ENCODE measurements around the gene ARL5C.
"Not testable (repeated sequence)": the region's sequence is repeated elsewhere in the genome, so short reads cannot be mapped to it uniquely, and the experiment has no call there.

The ARL5C gene

DNA sequence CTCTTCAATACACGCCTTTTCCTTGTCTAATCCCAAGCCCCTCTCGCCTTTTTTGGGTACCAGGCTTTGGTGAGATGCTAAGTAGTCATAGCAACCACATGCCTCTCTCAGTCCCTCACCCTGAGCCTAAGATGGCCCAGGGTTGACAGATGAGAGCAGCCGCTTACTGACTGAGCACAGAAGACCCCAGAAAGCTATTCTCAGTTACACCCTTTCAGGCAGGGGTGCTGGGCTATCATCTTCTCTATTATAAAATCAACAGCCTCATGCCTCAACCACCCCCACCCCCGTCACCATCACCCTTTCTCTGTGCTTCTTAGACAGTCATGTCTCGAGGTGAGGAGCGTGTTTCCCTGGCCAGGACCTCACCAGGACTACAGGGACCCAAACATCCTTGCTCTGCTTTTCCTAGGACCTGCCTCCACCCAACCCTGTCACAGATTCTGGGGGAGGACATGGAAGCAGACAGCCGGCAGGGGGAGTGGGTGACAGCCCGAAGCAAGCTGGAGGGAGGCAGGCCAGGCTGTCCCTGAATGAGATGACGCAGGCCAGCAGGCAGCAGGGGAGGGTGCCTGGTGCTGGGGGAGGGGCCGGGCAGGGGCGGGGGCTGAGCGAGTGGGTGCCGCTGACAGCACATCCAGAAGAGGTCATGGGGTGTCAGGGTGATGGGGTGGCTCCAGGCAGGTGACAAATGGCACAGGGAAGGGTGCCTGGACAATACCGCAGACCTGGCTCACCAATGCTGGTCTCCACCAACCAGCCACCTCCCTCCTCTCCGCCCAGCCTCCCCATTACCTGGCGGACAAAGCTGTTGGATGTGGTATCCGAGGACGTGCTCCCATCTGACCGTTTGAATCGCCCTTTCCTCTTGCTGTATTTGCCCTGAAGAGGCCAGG, 28.4 kb upstream of the ARL5C start:
- no peak for DNase-seq

DNA sequence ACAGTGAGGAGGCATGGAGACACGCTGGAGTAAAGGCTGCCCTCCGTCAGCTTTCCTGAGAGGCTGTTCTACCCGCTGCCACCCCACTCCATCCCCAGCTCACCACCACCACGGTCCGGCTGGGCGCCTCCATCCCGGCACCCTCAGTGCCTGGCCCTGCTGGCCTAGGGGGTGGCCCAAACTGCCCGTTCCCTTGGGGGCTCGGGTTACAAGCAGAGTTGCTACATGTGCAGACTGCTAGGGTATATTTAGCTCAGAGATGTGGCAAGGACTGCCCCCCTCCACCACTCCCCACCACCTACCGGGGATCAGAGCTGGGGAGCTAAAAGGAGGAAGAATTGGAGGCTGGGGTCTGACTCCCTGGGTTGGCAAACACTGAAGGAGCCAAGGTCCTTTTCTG, 27.4 kb upstream of the ARL5C start:
- no peak for DNase-seq

DNA sequence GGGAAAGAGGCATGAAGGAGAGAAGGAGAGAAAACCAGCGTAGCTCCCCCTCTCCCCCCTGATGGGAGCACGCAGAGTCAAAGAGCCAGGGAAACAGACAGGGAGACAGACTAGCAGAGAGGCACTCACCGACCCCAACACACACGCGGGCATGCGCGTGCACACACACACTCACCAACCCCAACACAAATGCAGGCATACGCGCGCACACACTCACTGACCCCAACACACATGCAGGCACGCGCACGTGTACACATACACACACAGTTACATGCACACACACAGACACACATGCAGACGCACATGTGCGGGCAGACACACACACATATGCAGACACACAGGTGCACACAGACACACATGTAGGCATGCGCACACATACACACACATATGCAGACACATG, 26.9 kb upstream of the ARL5C start:
- no peak for DNase-seq

DNA sequence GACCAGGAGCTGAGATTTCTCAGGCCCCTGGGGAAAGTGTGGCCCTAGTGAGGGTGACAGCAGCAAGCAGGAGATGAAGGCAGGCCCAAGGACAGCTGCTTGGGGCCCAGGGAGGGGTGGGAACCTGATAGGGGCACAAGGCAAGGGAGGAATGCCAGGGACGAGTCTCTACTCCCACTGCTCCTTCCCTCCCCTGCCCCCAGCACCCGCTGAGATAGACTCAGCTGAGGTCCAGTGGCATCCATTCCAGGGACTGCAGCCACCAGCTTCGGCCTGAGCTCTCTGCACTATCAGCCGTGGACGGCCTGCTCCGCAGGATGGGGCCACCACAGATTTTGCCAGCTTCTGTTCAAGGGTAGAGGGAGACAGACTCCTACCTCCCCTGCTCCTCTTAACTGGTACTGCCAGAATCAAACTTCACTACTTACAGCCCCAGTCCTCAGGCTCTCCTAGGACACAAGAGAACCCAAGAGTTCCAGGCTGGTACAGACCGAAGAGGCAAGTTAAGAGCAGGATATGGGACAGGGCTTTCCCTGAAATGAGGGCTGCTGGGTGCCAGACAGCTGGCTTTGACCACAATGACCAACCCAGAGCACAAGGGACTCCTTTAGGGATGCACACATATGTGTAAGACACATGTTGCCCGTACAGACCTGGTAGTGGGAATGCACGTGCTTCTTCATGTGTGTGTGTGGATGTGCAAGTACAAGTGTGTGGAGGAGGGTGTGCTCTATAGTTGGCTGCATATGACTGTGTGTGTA, 26.0 kb upstream of the ARL5C start:
- DNase-seq: no peak

DNA sequence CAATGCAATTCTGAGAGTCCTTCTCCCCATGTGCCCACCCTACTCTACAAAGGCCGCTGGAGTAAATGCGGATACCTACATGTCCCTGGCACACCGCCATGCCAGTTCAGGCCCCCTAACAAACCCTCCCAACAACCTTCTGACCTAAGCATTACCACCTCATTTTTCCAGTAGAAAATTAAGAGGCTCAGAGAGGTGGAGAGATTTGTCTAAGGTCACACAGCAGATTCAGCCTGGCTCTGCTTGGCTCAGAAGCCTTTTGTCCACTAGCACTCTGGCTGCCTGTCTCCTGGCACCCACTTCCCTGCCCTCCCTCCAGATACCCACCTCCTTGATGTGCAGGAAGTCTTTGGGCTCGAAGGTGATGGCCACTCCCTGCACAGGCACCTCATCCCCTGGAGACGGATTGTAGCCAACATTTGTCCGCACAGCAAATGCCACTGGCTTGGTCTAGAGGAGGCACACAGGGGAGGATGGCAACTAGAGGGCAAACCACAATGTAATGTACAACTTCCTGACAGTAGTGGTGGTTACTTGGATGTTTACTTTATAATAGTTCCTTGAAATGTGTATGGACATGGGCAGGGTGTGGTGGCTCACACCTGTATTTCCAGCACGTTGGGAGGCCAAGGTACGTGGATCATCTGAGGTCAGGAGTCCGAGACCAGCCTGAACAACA, 21.3 kb upstream of the ARL5C start:
- no peak for DNase-seq

DNA sequence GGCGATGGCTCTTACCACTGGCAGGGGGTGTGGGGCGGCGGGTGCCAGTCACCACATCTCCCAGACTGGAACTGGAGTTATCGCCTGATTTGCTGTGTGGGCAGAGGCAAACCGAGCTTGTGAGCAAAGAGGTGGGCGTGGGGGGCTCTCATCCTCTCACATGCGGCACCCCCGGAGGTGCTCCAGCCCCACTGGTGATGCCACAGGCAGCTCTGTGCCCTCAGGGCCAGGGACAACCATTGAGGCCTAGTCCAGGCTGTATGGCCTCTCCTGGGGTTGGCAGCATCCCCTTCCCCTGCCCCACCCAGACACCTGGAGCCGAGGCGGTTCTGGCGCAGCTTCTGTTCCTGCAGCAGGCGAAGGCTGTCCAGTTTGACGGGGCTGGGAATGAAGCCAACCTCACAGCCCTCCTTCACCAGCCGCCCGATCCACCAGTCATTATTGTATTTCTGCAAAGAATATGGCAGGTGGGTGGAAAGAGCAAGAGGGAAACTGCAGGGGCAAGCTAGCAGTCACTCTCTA, 20.6 kb upstream of the ARL5C start:
- no peak for DNase-seq

DNA sequence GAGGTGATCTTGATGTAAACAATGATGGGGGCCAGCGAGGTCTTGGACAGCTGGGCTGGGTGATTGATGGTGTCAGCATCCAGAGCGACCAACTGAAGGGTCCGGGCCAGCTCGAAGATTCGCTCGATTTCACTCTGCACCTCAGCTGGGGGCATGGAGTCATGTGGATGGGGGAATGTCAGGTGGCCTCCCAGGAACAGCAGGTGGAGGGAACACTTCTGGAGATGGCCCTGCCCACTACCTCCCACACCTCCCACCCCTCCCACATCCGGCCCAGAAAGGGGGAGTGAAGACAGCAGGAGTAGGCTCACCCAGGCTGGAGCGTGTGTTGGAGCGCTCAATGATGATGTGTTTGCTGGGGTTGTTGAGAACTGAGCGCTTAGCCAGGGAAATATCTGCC, 17.8 kb upstream of the ARL5C start:
- no peak for DNase-seq

DNA sequence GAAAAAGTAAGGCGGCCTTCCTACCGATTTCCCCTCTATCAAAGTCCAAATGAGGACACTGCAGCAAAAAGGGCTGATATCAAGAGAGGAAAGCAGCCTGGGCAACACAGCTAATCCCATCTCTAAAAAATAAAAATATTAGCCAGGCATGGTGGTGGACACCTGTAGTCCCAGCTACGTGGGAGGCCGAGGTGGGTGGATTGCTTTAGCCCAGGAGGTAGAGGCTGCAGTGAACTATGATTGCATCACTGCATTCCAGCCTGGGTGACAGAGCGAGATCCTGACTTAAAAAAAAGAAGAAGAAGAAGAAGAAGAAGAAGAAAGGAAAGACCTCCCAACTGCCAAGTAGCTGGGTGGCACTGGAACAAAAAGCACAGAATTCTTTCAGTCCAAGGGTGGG, 17.1 kb upstream of the ARL5C start:
- DNase-seq: no peak

DNA sequence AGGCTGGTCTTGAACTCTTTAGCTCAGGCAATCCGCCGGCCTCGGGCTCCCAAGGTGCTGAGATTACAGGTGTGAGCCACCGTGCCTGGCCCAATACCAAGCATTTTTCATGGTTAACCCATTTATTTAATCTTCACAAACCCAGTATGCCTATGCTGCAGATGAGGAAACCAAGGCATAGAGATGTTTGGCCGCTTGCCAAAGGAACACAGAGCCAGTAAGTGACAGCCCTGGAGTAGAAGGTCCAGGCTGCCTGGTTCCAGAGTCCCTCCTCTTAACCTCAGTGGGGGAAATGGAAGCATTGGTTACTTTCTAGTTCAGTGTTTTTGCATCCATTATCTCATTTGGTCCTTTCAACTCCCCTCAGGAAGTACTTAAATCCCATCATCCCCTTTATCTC, 15.3 kb upstream of the ARL5C start:
- DNase-seq: no peak

DNA sequence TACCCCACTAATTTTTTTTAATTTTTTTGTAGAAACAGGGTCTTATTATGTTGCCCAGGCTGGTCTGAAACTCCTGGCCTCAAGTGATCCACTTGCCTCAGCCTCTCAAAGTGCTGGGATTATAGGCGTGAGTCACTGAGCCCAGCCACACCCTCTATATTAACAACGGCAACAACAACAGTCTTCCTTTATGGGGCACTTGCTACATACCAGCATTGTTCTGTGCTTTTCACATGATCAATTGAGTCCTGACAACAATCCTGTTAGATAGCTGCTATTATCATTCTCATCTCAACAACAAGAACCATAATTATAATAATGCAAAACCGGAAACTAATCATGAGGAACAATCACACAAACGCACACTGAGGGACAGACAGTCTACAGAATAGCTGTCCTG, 12.6 kb upstream of the ARL5C start:
- DNase-seq: no peak

DNA sequence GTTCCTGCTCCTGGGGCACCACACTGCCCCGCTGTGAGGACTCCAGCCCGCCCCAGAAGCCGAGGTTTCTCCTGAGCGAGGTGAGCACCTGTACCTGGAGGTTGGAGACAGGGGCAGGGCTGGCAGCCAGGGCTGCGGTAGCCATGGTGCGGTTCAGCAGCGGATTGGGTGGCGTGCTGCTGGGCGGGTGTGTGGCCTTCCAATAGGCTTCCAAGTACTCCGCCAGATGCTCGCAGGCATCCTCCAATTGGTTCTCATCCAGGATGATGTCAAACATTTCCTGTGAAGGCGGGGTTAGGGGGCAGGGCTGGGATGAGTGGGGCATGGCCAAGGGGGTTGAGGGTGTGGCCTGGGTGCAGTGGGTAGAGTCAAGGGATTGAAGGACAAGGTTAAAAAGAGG, 11.3 kb upstream of the ARL5C start:
- DNase-seq: no peak

DNA sequence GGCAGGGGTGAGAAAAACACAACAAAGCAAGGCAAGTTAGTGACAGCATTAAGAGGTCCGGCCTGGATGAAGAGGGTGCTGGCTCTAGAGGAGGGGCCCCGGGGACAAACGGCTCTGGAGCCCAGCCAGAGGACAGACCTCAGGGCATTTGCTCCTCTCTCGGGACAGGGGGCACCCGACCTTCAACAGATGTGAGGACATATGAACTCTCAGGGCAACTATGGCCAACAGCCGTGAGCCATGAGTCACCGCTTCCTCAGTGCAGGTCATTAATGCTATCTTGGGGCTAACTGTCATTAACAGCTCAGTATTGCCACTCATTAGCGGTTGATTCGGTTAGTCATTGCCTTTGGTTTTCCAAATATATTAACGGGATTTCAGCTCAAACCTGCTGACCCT, 9.7 kb upstream of the ARL5C start:
- no peak for DNase-seq

DNA sequence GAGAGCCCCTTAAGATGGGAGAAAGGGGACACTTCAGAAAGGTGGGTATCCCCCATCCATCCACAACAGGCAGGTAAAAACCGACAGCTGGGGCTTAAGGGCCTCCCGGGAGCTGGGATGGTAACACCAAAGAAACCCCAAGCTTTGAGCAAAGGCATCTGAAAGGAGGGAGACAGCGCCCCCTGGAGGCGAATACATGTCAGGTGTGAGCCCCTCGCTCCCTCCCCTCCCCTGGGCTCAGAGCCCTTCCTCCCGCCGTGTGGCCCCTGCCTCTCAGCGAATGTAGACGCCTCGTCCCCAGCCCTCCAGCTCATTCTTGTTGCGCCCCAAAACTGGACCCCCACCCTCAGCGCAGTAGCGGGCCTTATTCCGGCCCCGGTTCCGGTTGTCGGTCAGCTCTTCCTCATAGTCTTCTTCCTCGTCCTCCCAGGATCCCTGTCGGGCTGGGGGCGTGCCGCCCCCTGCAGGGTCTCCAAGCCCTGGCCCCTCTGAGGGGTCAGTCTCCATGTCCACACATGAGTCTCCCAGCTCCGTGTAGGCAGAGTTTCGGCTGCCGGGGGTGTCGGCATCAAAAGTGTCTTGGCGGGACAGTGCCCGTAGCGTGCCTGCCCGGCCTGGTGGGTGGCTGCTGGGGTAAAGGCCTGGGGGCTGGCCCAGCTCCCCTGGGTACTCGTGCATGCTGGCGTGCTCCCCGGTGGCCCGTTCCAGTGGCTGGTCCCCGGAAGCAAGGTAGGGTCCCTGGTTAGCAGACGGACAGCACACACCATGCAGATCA, 9.1 kb upstream of the ARL5C start:
- peak; percentile 87 for DNase-seq

DNA sequence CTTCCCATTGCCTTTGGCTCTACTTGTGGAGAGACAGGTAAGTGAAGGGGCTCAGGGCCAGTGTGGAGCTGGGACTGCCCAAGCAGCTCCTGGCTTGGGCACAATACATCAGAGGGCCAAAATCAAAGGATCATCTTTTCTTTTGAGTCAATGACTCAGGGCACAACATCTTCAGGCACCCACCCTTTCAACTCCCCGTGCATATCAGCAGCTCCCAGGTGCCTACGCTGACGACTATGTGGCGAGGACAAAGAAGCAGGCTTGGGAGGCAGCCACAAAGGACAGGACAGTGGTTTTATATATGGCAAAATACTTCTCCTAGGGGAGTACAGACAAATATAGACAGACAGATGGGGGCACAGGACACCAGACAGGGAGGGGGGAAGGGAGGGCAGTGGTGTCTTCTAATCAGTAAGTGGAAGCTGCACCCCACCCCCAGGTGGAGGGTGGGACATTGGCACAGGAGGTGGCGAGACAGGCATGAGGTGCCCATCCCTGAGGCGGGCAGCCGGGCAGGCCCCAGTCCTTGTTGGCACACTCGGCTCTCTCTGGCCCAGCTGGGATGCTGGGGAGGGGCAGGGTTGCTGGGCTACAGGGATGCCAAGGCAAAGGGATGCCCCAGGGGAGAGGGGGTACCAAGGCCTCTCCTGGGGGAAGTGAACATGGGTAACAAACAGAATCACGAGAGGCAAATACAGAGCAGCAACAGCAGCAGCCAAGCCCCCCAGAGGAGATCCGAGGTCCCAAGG, 7.7 kb upstream of the ARL5C start:
- DNase-seq: no peak

DNA sequence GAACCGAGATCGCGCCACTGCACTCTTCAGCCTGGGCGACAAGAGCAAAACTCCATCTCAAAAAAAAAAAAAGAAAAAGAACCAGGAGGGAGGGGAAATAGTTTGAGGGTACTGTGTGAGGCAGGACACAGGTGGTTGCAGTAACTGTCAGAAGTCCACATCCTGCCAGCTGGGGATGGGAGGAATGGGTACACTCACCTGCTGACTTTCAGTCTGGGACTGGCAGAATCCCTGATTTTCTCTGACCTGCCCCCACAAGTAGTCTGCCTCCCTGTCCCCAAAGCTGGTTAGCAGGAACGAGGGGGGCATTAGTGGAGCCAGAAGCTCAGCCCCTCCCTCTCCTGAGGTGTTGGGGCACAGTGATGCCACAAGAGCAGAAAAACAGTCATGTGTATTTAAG, 7.1 kb upstream of the ARL5C start:
- DNase-seq: no peak

DNA sequence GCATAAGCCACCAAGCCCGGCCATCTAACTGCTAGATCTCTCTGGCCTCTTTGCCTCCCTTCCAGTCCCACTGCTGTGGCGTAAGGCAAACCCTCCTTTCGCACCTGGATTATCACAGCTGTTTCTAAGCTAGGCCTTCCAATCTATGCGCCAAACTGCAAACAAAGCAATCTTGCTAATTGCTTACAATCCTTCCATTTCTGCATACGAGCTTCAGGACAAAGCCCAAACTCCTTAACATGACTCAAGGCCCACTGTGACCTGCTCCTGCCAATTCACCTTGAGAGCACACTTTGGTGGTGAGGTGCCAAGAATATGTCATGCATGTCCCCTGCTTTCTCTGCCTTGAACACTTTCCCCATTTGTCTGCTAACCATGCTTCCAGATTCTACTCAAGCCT, 6.0 kb upstream of the ARL5C start:
- no peak for DNase-seq

DNA sequence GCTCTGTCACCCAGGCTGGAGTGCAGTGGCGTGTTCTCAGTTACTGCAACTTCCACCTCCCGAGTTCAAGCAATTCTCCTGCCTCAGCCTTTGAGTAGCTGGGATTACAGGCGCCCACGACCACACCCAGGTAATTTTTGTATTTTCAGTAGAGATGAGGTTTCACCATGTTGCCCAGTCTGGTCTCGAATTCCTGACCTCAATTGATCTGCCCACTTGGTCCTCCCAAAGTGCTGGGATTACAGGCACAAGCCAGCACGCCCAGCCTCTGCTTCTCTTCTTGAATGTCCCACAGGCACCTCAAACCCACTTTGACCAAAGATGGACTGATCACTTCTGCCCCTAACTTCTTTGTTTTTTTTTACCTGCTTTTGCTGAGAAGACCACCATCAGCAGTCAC, 4.6 kb upstream of the ARL5C start:
- DNase-seq: no peak

DNA sequence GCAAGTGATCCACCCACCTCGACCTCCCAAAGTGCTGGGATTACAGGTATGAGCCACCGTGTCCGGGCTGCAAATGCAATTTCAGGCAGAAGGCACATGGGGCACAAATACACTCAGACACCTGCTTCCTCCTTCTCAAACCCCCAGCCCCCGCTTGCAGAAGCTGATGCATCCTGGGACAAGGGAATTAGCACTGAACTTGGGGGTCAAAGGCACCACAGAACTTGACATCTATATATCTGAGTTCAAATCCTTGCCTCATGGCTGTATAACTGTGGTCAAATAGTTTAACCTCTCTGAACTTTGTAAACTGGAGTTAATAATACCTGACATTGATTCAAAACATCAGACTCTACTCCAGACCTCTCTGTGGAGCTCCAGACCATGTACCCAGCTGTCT, 4.1 kb upstream of the ARL5C start:
- no peak for DNase-seq

DNA sequence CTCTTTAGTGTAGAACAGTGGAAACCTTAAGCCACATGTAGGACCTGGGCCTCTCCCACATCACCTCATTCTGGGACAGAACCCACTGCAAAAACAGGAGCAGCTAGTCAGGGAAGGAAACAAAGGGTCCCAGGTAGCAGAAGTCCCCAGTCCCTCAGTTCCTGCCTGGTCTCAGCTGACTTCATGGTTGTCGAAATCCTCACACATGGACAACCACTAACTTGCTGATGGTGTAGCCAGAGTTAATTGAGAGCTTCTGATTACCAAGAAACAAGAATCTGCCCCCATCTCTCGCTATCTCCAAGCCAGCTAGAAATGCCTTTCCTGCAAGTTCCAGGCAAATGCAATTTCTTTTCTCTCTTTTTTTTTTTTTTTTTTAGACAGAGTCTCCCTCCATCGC, 3.6 kb upstream of the ARL5C start:
- DNase-seq: no peak

DNA sequence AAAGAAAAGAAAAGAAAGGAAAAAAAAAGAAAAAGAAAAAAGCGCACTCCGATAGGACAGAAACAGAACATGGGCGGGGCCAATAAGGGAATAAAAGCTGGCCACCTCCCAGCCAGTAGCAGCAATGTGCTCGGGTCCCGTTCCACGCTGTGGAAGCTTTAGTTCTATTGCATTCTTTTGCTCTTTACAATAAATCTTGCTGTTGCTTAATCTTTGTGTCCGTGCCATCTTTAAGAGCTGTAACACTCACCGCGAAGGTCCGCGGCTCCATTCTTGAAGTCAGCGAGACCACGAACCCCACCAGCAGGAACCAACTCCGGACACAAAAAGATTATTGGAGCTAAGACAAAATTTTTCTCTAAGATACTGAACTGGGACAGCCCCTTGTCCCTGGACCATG, 3.1 kb upstream of the ARL5C start:
- DNase-seq: no peak

DNA sequence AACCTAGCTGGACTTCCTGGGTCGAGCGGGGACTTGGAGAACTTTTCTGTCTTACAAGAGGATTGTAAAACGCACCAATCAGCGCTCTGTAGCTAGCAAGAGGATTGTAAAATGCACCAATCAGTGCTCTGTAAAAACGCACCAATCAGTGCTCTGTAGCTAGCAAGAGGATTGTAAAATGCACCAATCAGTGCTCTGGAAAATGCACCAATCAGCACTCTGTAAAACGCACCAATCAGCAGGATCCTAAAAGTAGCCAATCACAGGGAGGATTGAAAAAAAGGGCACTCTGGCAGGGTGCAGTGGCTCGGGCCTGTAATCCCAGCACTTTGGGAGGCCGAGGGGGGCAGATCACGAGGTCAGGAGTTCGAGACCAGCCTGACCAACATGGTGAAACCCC, 2.5 kb upstream of the ARL5C start:
- not testable (repeated sequence) for DNase-seq

DNA sequence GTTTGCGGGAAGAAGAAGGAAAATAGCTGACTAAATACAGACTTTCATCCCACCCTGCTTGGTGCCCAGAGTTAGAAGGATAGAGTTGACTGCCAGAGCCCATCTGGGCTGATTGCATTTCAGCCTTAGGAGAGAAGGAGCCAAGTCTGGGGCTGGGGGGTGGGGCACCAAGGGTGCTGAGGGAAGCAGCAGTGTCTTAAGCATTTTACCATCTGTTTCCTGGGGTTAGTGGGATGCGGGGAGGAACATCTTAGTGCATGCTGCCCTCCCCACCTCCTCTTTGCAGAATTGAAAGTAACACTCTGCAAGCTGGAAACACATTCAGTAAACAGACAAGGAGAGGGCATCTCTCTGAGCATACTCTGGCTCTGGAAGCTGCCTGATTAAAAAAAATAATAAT, 1.5 kb upstream of the ARL5C start:
- no peak for DNase-seq
